Neural progenitor cell (in vitro differentiated cells): ENCODE data around the gene SCLT1. TPM values are rescaled to one million over a fixed set of nuclear protein-coding genes. Genes with fewer than 3 reads are reported as not detected.

Experiments used
- DNase-seq: peaks from one replicate; pipeline ENCODE4 v3.0.0-alpha.2; 2016; ENCODE audit warnings: low spot score
- H2AFZ ChIP-seq: fragments of 200-600 bp; sonication (generic); replicated peaks from 2 replicates; pipeline ENCODE4 v1.6.1; 2016; ENCODE audit warnings: antibody characterized with exemption
- H3F3A ChIP-seq: fragments of 200-600 bp; sonication (generic); 2 replicates; pipeline ENCODE4 v1.6.1; 2016; ENCODE audit warnings: antibody characterized with exemption, low read depth
- H3K27ac ChIP-seq: fragments of 200-600 bp; sonication (generic); 2 replicates; pipeline ENCODE4 v1.5.1; 2016; ENCODE audit warnings: mild to moderate bottlenecking
- H3K27me3 ChIP-seq: fragments of 200-600 bp; sonication (generic); 2 replicates; pipeline ENCODE4 v1.6.1; 2016; ENCODE audit warnings: mild to moderate bottlenecking, moderate library complexity
- H3K36me3 ChIP-seq: fragments of 200-600 bp; sonication (generic); 2 replicates; pipeline ENCODE4 v1.5.1; 2016
- H3K4me1 ChIP-seq: fragments of 200-600 bp; sonication (generic); 2 replicates; pipeline ENCODE4 v1.6.1; 2016; ENCODE audit warnings: mixed run types
- H3K4me2 ChIP-seq: fragments of 200-600 bp; sonication (generic); 2 replicates; pipeline ENCODE4 v1.6.1; 2016
- H3K4me3 ChIP-seq: fragments of 200-600 bp; sonication (generic); 2 replicates; pipeline ENCODE4 v1.5.1; 2016
- H3K79me2 ChIP-seq: fragments of 200-600 bp; sonication (generic); 2 replicates; pipeline ENCODE4 v1.6.1; 2016; ENCODE audit warnings: low read depth
- H3K9ac ChIP-seq: fragments of 200-600 bp; sonication (generic); 2 replicates; pipeline ENCODE4 v1.6.1; 2016
- H3K9me3 ChIP-seq: fragments of 200-600 bp; sonication (generic); 2 replicates; pipeline ENCODE4 v1.5.1; 2016; ENCODE audit warnings: low read depth
- H4K20me1 ChIP-seq: fragments of 200-600 bp; sonication (generic); 2 replicates; pipeline ENCODE4 v1.6.1; 2016; ENCODE audit warnings: low read depth
- H3K27ac Mint-ChIP-seq: 3 replicates; pipeline ENCODE4 v1.8.0; 2021; ENCODE audit warnings: mixed read lengths
- H3K27me3 Mint-ChIP-seq: 2 replicates; pipeline ENCODE4 v1.8.0; 2022; ENCODE audit warnings: low read depth, mild to moderate bottlenecking, inconsistent platforms, moderate library complexity, mixed read lengths; ENCODE audit not compliant: insufficient read depth
- H3K36me3 Mint-ChIP-seq: 3 replicates; pipeline ENCODE4 v1.8.0; 2021; ENCODE audit warnings: mixed read lengths
- H3K4me1 Mint-ChIP-seq: 3 replicates; pipeline ENCODE4 v1.8.0; 2021; ENCODE audit warnings: mixed read lengths
- H3K4me3 Mint-ChIP-seq: 3 replicates; pipeline ENCODE4 v1.8.0; 2021; ENCODE audit warnings: mild to moderate bottlenecking, moderate library complexity, mixed read lengths
- H3K9me3 Mint-ChIP-seq: 3 replicates; pipeline ENCODE4 v1.8.0; 2020; ENCODE audit warnings: mixed read lengths
- CTCF ChIP-seq: fragments of 200-600 bp; sonication (generic); IDR thresholded peaks from 2 replicates; pipeline ENCODE4 v1.5.1; 2017; ENCODE audit warnings: antibody characterized with exemption, mild to moderate bottlenecking
- EZH2 ChIP-seq: fragments of 200-600 bp; sonication (generic); IDR thresholded peaks from 2 replicates; pipeline ENCODE4 v1.6.1; 2017; ENCODE audit warnings: antibody characterized with exemption, mild to moderate bottlenecking, moderate library complexity
- EZH2phosphoT487 ChIP-seq: fragments of 200-600 bp; sonication (generic); IDR thresholded peaks from 2 replicates; pipeline ENCODE4 v1.6.1; 2017; ENCODE audit warnings: antibody characterized with exemption
- total RNA-seq: library from RNA; depleted of rRNA; stranded (reverse); fragments of >200 nt; gene quantifications from 2 replicates; pipeline ENCODE4 v1.2.3, GENCODE V29; 2015; ENCODE audit warnings: low replicate concordance

Gene SCLT1
- total RNA-seq, 1 donor from 2014 or later: 30.0 TPM

- Mint-ChIP-seq H3K9me3 (peaks cover 2% of the 10 kb centered on the region), H3K36me3 (peaks cover 5% of the 10 kb centered on the region), H3K4me1 (no peaks in the 10 kb centered on the region), H3K27ac (no peak overlapping the region), H3K4me3 (no peak overlapping the region), H3K27me3 (peaks cover 2% of the 10 kb centered on the region)
- Histone ChIP-seq H3K79me2 (no peaks in the 10 kb centered on the region), H3K36me3 (no peaks in the 10 kb centered on the region), H4K20me1 (no peaks in the 10 kb centered on the region), H3K4me3 (no peak overlapping the region), H3K4me1 (no peaks in the 10 kb centered on the region), H3F3A (no peaks in the 10 kb centered on the region), H2AFZ (no peak overlapping the region), H3K9ac (no peak overlapping the region), H3K4me2 (no peak overlapping the region), H3K27me3 (no peaks in the 10 kb centered on the region), H3K27ac (no peak overlapping the region), H3K9me3 (no peaks in the 10 kb centered on the region)
- no peak for DNase-seq
- TF ChIP-seq CTCF: no peak
- TF ChIP-seq EZH2: no peak
- no peak for TF ChIP-seq EZH2phosphoT487
These were observed 177.8 kb downstream of the SCLT1 start for GRCh38 chr4:128915544-128915943.

- H3K4me1 Mint-ChIP-seq: no peaks in the 10 kb centered on the region
- no peaks in the 10 kb centered on the region for H3K36me3 ChIP-seq
- H3K27me3 ChIP-seq: no peaks in the 10 kb centered on the region
- H3K36me3 Mint-ChIP-seq: no peaks in the 10 kb centered on the region
- H3K9ac ChIP-seq: no peak overlapping the region
- H3K9me3 Mint-ChIP-seq: no peaks in the 10 kb centered on the region
- H3K27ac ChIP-seq: no peak overlapping the region
- H3K79me2 ChIP-seq: no peaks in the 10 kb centered on the region
- no peaks in the 10 kb centered on the region for H3K27me3 Mint-ChIP-seq
- no peak overlapping the region for H2AFZ ChIP-seq
- no peaks in the 10 kb centered on the region for H3K9me3 ChIP-seq
- H3K4me3 Mint-ChIP-seq: no peak overlapping the region
- no peaks in the 10 kb centered on the region for H3K4me1 ChIP-seq
- DNase-seq: no peak
- H3K4me3 ChIP-seq: no peak overlapping the region
- no peak overlapping the region for H3K4me2 ChIP-seq
- H3K27ac Mint-ChIP-seq: no peak overlapping the region
- H4K20me1 ChIP-seq: no peaks in the 10 kb centered on the region
- TF ChIP-seq EZH2phosphoT487 (no peak), EZH2 (no peak), CTCF (no peak)
- H3F3A ChIP-seq: no peaks in the 10 kb centered on the region
These were observed 180.1 kb downstream of the SCLT1 start for GRCh38 chr4:128913228-128913627.

GRCh38 chr4:128908735-128909134 is 184.6 kb downstream of the SCLT1 start:
- H3K4me1 ChIP-seq: no peaks in the 10 kb centered on the region

More at GRCh38 chr4:128908735-128909134, 184.6 kb downstream of the SCLT1 start:
- Histone ChIP-seq H3K36me3 (no peaks in the 10 kb centered on the region), H3K4me2 (no peak overlapping the region), H3K9me3 (no peaks in the 10 kb centered on the region), H3K27ac (no peak overlapping the region), H3K9ac (no peak overlapping the region), H3K79me2 (no peaks in the 10 kb centered on the region), H2AFZ (no peak overlapping the region), H3F3A (no peaks in the 10 kb centered on the region), H3K4me3 (no peak overlapping the region), H4K20me1 (no peaks in the 10 kb centered on the region), H3K27me3 (no peaks in the 10 kb centered on the region)
- Mint-ChIP-seq H3K36me3 (no peaks in the 10 kb centered on the region), H3K27me3 (no peaks in the 10 kb centered on the region), H3K27ac (no peak overlapping the region), H3K4me1 (no peaks in the 10 kb centered on the region), H3K9me3 (no peaks in the 10 kb centered on the region), H3K4me3 (no peak overlapping the region)
- no peak for DNase-seq
- TF ChIP-seq EZH2phosphoT487: no peak
- no peak for TF ChIP-seq CTCF
- no peak for TF ChIP-seq EZH2
